Stimulated activated CD4-positive, alpha-beta T cell treated with anti-CD3 and anti-CD28 coated beads, Interleukin-15, amount 100 ng/mL, for 1 hour (primary cell): ENCODE measurements around the gene EFTUD2.
"Not testable (repeated sequence)": the region's sequence is repeated elsewhere in the genome, so short reads cannot be mapped to it uniquely, and the experiment has no call there.

Experiments
- DNase-seq, 2 donors: peaks; one replicate each; pipeline ENCODE4 v3.0.0-alpha.2; 2020; ENCODE audit warnings: low read depth in 1 of 2, low spot score in 1 of 2

Gene EFTUD2

GRCh38 chr17:44899074-44899782 lies at the start of gene EFTUD2:
TSS of gene EFTUD2 (minus strand) at chr17:44899445. CDS start at chr17:44894521, 4,924 bp downstream.
- peak; percentile 87 for DNase-seq

DNA sequence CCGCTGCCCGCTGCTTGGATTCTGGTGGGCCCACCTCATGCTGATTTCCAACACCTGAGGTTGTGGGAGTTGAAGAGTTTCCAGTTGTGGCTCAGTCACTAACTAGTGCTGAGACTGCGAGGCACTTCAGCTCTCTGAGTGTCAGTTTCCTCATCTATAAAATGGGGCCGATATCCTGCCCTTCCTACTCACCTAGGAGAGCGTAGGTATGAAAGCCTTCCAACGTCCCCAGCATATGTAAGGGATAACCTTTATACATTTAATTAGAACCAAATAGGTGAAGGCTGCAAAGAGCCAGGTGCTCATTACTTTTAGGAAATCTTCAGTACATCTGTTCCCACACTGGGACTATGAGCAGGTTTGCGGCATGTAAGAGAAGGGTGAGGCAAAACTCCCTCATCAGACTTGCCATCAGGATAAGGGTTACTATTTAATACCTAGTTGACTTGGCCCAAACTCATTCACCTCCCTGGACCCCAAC lies 49.1 kb upstream of the EFTUD2 start:
- DNase-seq = no peak

- DNase-seq = peak; percentile 75 to 76
These were observed 48.4 kb upstream of the EFTUD2 start, which contains the start of gene KIF18B for GRCh38 chr17:44947461-44948314. TSS of gene KIF18B (minus strand) at chr17:44947773. CDS start at chr17:44936344, 11,429 bp downstream.

DNA sequence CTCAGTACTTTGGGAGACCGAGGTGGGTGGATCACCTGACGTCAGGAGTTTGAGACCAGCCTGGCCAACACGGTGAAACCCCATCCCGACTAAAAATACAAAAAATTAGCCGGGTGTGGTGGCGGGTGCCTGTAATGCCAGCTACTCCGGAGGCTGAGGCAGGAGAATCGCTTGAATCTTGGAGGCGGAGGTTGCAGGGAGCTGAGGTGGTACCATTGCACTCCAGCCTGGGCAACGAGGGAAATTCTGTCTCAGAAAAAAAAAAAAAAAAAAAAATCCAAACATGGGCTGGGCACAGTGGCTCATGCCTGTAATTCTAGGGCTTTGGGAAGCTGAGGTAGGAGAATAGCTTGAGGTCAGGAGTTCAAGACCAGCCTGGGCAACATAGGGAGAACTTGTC lies 46.4 kb upstream of the EFTUD2 start:
- not testable (repeated sequence) for DNase-seq

GRCh38 chr17:44942456-44942855 lies 43.2 kb upstream of the EFTUD2 start:
- no peak for DNase-seq

DNA sequence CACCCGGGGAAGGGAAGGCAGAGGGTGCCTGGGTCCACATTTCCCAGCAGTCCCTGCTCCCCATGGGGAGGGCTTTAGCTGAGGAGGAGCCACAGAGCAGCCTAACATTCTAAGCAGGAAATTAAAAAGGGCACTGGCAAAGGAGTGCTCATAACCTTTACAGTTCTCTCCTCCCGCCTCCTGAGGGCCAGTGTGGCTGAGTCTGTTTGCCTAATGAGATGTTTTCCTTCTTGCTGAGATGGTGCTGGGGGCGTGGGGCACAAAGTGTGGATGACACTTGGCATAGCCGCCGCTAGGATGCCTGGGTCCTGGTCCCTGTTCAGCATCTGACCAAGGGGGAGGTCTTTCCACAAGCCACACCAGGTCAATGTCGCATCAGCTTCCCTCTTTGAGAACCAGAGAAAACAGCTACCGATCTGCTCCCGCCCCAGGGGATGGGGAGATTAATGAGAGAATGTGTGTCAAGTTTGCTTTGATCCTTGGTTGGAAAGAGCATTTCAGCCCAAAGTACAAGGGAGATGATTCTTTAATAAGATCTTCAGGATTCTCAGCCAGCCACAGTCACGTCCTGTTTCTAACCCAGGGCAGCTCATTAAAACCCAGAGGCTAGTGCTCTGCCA lies 42.6 kb upstream of the EFTUD2 start:
- no peak for DNase-seq

- no peak for DNase-seq
These were observed 41.5 kb upstream of the EFTUD2 start for GRCh38 chr17:44940768-44941167.

DNA sequence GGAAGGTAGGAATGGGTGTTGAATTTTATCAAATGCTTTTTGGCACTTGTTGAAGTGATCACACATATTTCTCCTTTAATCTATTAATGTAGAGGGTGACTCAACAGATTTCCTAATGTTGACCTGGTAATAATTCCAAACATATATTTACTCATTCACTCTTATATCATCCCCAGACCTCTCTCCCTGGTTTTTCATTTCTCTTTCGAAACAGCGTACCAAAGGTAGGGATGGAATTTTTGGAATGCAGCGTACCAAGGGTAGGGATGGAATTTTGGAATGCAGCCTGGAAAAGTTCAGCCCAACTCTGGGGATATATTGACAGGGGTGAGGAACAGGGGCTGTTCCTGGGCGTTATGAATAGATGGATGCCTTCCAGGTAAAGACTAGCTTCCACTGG lies 41.1 kb upstream of the EFTUD2 start:
- DNase-seq = no peak

DNA sequence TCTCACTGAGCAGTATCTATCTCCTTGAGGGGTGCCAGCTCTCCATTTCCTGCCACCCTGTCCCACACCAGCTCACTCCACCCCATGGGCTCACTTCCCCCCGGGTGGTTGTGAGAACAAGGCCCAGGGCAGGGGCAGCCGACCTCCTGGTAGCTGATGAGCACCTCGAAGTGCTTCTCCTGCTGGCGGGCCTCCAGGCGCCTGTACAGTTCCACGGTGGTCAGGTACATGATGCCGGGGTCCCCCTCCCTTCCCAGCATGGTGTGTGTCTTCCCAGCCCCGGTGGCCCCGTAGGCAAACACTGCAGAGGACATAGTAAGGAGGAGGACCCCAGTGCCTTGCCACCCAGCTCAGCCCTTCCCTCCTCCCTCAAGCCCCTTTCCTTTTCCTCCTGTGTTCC lies 35.9 kb upstream of the EFTUD2 start:
- DNase-seq = no peak

GRCh38 chr17:44934745-44935105 lies 35.5 kb upstream of the EFTUD2 start:
- no peak for DNase-seq

GRCh38 chr17:44933824-44934744 lies 34.8 kb upstream of the EFTUD2 start:
- no peak for DNase-seq

DNA sequence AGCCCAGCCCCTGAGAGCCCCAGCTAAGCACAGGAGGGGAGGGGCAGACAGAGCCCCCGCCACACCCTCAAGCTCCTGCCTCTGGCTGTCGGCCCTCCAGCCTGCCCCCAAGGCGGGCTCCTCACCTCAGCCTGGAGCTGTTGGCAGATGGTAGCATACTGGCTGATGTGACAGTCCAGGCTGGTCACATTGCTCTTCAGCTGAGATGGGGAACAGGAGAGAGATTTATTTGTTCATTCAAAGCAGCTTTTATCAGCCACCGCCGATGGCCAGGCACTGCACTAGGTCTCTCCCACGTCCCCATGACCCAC lies 33.5 kb upstream of the EFTUD2 start:
- no peak for DNase-seq

- DNase-seq = no peak
These were observed 33.0 kb upstream of the EFTUD2 start for GRCh38 chr17:44932096-44932786.

- DNase-seq = no peak
These were observed 32.1 kb upstream of the EFTUD2 start for GRCh38 chr17:44931376-44931775.

GRCh38 chr17:44930667-44931066 lies 31.4 kb upstream of the EFTUD2 start:
- DNase-seq = no peak

- no peak for DNase-seq
These were observed 29.9 kb upstream of the EFTUD2 start for GRCh38 chr17:44928950-44929720.

DNA sequence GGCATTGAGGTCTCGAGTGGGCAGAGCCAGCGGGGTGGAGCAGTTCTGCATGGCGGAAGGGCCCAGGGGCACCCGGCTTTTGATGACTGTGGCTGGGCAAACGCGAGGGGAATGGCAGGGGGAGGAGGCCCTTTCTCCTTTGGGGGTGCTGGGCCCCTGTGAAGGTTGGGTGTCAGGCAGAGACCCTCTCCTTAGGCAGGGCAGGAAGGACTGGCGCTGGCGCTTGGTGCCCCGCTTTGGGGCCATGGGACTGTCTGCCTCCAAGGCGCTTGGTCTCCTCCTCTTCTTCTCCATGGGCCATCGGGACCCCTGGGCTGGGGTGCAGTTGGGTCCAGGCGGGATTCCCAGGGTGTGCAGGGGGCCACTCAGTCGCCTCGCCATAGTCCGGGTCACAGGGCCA lies 28.9 kb upstream of the EFTUD2 start:
- DNase-seq = no peak

DNA sequence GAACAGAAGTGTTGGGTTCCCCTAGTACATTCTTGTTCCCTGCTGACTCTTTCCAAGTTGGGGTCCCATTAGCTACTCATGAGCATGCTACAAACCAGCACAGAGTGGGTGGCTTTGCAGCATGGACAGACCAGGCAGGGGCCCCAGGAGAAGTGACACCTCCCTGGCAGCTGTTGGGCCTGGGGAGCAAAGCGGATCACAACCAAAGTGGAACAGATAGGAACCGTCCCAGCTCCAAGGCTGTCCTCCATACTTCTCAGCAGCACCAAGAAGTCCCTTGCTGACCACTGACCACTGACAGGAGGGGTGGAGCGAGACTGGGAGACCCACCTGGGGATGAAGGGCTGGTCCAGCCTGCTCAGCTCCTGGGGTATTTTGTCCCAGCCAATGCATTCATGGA lies 28.5 kb upstream of the EFTUD2 start:
- no peak for DNase-seq

DNA sequence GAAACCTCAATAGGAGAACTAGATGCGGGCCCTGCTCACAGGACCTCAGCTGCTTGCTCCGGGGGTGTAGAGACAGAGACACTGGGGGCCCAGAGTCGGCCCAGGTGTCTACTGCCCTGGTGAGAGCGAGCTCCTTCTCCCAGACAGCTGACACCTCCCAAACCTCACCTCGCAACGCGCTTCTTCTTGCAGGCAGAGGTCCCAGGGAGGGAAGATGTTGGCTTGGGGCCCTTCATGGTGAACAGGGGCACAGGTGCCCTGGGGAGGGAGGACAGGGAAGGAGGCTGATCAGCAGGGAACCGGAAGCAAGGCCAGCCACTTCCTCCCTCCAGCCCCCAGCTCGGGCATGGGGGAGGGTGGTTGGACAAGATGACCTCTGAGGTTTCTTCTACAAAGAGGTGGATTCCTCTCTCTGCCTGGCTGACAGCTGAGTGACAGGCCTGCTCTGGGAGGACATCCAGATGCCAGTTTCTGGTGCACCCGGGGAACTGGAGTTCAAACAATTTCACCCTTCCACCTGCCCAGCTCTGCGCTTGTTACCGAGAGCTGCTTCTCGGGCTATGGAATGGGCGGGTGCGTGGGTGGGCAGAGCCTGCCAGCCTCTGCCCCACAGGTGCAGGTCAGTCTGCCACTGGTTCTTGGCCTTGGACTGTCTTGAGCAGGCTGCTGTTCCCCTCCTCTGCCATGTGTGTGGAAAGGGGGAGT lies 27.7 kb upstream of the EFTUD2 start:
- no peak for DNase-seq
